DMS 273 (cell line): ENCODE data around the gene ACKR2.

Experiments used
- DNase-seq: peaks from one replicate; lab custom pipeline; 2025; ENCODE audit not compliant: unreplicated experiment; lab: John Stamatoyannopoulos, UW

The ACKR2 gene, protein sequence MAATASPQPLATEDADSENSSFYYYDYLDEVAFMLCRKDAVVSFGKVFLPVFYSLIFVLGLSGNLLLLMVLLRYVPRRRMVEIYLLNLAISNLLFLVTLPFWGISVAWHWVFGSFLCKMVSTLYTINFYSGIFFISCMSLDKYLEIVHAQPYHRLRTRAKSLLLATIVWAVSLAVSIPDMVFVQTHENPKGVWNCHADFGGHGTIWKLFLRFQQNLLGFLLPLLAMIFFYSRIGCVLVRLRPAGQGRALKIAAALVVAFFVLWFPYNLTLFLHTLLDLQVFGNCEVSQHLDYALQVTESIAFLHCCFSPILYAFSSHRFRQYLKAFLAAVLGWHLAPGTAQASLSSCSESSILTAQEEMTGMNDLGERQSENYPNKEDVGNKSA

DNA sequence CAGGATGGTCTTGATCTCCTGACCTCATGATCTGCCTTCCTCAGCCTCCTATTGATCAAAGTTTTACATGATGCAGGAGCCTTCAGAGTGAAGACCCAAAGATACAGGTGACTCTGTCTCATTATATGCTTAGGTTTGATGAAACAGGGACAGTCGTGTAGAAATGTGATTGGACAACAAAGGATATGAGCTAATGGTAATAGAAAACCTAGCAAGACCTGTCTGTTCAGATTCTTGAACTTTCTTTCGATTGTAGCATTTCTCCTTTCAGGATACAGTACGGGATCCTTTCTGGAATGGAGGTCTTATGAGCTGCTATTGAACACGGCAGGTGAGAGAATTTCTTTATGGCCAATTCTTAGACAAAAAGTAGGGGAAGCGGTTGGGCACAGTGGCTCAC lies at the start of gene ACKR2:
Gene ACKR2, plus strand, starts transcription at position 244 of the 400 bp plus-strand sequence. CDS start 55,058 bp downstream, outside the sequence.
- no peak for DNase-seq

GRCh38 chr3:42762046-42762724 lies 47.1 kb upstream of the ACKR2 start:
- DNase-seq, result no peak

DNA sequence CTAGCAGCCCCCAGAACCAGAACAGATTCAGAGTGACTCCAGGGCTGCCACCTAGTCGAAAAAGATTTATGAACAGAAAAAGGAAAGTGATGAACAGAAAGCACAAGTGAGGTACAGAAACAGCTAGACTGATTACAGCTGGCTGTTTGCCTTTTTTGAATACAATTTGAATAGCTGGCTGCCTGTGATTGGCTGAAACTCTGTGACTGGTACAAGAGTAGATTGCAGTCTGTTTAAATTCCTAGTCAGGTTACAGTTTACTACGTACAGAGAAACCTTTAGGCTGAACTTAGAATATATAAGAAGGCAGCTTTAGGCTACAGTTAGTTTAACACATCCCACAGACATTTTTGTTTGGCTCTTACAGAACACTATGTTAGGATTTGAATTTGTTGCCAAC lies 46.2 kb upstream of the ACKR2 start:
- no peak for DNase-seq

GRCh38 chr3:42764115-42764514 lies 45.1 kb upstream of the ACKR2 start:
- DNase-seq, result no peak

DNA sequence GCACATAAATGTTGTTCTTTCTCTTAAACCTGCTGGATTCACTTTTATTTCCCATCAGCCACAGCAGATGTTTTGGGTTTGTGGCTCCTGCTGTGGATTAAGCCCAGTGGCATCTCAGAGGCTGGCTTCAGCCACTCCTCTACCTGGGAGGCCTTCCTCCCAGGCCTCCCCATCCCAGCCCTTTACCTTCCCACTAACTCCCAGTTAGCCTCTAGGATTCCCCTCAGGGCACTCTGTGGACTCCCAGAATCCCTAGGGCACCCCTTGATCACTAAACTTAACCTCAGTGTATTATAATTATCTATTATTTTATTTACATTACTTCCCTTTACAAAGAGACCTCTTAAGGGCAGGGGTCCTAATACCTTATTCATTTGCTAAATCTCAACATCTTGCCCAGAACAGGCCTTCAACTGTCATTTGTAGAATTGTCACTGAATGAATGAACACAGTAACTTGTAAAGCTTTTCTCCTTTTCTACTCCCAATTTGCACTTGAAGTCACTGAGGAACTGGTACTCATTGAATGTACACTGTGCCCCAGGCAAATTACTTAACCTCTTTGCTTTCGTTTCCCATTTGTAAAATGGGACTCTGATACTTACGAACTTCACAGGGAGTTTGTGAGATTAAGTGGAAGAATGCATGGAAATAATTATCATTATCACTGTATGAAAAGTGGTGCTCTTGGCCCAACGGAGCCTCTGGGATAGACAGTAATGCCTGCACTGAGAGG lies 44.5 kb upstream of the ACKR2 start:
- DNase-seq, result no peak

DNA sequence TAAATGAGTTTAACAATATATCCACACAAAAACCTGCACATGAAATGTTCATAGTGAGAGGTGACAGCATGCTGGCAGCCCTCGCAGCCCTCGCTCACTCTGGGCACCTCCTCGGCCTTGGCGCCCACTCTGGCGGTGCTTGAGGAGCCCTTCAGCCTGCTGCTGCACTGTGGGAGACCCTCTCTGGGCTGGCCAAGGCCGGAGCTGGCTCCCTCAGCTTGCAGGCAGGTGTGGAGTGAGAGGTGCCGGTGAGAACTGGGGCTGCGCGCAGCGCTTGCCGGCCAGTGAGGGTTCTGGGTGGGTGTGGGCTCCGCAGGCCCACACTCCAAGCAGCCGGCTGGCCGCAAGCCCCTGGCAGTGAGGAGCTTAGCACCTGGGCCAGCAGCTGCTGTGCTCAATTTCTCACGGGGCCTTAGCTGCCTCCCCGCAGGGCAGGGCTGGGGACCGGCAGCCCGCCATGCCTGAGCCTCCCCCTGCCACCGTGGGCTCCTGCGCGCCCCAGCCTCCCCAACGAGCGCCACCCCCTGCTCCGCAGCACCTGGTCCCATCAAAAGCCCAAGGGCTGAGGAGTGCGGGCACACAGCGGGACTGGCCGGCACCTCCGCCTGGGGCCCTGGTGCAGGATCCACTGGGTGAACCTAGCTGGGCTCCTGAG lies 39.6 kb upstream of the ACKR2 start:
- no peak for DNase-seq

DNA sequence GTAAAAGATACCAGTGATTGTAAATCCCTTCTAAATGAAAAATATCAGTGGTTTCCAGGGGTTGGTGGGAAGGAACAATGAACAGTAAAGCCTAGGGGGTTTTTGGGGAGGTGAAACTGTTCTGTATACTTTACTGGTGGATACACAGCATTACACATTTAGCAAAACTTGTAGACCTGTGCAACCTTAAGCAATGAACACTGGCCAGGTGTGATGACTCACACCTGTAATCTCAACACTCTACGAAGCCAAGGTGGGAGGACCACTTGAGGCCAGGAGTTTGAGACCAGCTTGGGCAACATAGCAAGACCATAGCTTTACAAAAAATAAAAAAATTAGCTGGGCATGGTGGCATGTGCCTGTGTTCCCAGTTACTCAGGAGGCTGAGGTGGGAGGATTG lies 38.0 kb upstream of the ACKR2 start:
- no peak for DNase-seq

DNA sequence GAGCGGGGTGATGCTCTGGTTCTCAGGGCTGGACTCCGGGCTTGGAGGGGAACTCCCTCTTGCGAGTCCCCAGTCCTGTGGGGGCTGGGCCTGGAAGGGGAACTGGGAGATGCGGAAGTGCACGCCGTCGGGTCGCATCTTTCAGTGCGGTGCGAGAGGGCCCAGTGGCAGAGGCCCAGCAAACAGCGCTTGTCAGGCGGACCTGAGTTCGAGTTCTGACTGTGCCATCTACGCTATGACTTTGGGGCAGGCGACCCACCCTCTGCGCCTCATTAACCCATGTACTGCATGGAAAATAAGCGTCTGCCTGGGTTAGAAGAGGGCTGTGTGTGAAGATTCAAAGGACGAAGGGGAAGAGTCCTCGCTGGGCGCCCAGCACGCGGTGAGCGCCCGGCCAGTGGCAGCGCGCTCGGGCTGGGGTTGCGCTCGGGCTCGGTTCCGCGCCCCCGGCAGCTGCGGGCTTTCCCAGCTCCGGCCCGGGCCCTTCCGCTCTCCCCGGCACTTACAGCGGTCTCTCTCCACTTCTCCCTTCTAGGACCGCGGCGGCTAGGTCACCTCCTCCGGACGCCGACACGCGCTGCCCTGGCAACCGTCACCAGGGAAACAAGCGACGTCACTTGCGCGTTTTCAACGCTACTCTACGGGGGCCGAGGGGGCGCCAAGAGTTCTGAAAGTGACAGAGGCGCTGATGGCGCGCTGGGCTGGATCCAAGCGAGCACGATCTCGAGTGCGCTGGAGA lies 36.4 kb upstream of the ACKR2 start, which contains the start of gene CCDC13:
Gene CCDC13, minus strand, starts transcription at position 584 of the 739 bp plus-strand sequence. CDS start 14,908 bp downstream, outside the sequence.
- DNase-seq, result peak; percentile 95

GRCh38 chr3:42773409-42773751 lies 35.9 kb upstream of the ACKR2 start:
- DNase-seq, result no peak

DNA sequence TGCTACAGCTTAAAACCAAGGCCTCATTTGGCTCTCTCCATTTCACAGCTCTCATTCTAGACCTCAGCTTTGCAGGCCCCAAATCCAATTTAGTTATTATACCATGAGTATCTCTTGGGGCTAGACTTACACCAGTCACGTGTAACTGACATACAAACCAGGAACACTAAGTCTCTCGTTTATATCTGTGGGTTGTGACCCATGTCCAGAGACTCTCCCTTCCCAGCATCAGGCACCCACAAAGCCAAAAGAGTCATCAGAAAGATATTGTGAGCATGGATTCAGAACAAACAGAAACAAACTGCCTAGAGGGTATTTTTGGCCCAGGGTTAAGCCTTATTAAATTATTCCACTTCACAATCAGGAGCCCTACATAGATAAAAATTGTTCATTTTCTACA lies 30.6 kb upstream of the ACKR2 start:
- DNase-seq, result no peak

- DNase-seq, result no peak
Measured at GRCh38 chr3:42780398-42780797, 28.8 kb upstream of the ACKR2 start.

DNA sequence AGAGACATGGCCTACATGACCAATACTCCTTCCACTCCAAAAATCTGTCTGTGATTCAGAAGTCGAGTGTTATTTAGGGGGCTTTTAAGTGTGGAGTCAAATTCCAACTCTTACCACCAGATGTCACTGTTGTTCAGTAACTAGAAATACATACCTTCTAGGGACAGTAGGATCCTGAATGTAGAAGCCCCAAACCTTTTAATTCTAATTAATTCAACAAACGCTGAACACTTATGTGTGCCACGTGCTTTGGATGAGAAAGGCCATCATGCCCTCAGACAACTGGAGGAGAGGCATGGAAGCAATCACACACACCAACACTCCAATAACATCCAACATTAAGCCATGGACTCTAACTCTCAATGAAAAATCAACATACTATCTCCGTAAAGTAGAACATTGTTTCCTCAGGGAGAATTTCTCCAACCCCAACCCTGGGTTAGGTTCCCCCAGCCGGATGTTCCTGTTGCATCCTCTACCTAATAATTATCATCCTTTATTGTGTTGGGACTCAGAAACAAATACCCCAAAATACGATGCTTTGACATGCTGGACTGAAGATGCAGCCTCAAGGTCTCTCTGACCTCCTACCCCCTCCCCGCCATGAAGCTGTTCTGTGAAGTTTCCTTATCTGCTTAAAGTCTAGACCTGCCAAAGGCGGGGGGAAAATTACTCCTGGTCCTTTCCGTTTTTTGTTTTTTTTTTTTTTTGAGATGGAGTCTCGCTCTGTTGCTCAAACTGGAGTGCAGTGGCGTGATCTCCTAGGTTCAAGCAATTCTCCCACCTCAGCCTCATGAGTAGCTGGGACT lies 28.1 kb upstream of the ACKR2 start:
- peak; percentile 80 for DNase-seq

GRCh38 chr3:42786212-42786611 lies 23.0 kb upstream of the ACKR2 start:
- DNase-seq, result no peak

DNA sequence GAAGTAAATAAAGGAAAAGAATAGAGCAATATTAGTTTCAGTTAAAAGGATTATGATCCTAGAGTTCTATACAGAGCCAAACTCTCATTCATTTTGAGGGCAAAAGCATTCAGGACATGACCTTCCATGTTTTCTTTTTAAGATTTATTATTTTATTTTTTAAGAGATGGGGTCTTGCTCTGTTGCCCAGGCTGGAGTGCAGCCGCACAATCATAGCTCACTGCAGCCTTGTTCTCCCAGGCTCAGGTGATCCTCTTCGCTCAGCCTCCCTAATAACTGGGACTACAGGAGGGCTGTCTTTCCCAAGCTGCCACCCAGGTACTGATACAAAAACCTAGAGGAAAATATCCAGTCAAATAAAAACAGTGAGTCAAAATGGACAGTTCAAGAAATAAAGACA lies 22.6 kb upstream of the ACKR2 start:
- no peak for DNase-seq

GRCh38 chr3:42790714-42791229 lies 18.5 kb upstream of the ACKR2 start:
- DNase-seq, result no peak

DNA sequence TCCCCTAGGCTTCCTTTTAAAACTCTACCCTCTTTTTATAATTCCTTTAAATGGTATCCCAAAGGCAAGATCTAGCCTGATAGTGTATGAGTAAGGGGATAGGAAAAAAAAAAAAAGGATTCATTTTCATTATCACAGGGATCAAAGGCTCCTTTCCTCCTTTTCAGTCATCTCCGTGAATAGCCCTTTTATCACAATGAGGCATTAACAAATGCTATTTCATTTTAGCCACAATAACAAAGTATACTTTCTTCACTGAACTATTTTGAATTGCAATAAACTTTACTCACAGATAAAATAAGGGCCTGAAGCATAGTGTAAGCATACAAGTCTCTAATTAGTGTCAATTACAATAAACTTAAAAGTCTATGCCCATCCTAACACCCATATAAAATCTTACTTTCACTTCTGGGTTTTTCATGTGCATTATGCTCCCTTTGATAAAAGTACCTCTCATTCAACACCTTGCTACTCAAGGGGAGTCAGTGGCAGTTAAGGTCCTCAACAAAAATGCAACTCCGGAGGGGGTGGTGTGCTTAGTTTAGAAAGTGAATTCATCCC lies 13.5 kb upstream of the ACKR2 start:
- DNase-seq, result no peak

- DNase-seq, result no peak
Measured at GRCh38 chr3:42796332-42796885, 12.8 kb upstream of the ACKR2 start.

GRCh38 chr3:42799376-42799775 lies 9.9 kb upstream of the ACKR2 start:
- DNase-seq, result peak; percentile 4

DNA sequence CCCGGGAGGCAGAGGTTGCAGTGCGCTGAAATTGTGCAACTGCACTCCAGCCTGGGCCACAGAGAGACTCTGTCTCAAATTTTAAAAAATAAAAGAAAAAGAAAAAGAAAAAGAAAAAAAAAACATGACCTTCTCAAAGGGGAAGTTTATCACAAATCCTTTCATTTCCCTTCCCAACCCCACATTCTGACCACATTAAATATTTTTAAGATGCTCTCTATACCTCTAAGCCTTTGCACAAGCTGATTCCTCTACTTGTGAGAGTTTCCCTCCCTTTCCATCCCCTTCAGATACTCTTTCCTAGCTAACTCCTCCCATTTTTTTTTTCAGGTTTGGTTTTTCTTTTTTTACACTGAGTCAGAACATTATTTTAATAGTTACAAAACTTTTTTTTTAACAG lies 9.0 kb upstream of the ACKR2 start:
- no peak for DNase-seq
